Measurements from ENCODE around the gene MAPT.

DNA sequence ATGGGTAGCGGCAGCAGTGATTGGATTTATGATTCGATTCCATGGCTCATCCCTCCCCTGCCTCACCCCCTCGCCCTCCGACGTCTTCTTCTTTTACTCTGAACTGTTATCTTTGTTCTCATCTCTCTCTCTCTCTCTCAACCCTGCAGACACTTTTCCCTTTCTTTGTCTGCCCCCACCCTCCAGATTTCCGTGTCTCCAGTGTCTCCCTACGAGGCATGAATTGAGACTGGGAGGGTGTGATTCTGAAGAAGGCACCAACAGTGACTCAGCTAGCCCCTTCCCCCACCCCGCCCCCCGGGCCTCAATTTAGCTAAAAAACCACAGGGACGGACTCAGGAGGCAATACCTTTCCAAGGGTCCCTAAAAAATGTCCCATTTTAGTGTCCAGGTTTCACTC, 57.0 kb downstream of the MAPT start:
- TF ChIP-seq CTCF (IDR thresholded peaks at IDR 0.05; ENCODE audit: borderline replicate concordance, extremely low read depth, low read length, poor library complexity, severe bottlenecking) (no peak), EZH2 (IDR thresholded peaks at IDR 0.05; ENCODE audit: borderline replicate concordance, low read depth, low read length, severe bottlenecking) (no peak)
